Liver (tissue), 9 donors: Measurements from ENCODE around the gene HSPA1B. TPM values are rescaled to one million over a fixed set of nuclear protein-coding genes. Genes with fewer than 3 reads are reported as not detected.

Source experiments
- DNase-seq: peaks from one replicate; pipeline ENCODE4 v3.0.0-alpha.2; 2017; ENCODE audit warnings: low spot score
- H3K27ac ChIP-seq, 2 donors: one replicate each; pipeline ENCODE4 v1.7.0; 2013; ENCODE audit warnings: inconsistent platforms in 2 of 2, low read length in 2 of 2, control low read depth in 1 of 2, low read depth in 1 of 2, mild to moderate bottlenecking in 1 of 2
- H3K27me3 ChIP-seq, 4 donors: one replicate each; pipeline versions ENCODE4 v1.6.1 to v1.7.0; 2013; ENCODE audit warnings: low read length in 3 of 4, inconsistent platforms in 1 of 4, mild to moderate bottlenecking in 1 of 4, moderate library complexity in 1 of 4; ENCODE audit not compliant: control insufficient read depth in 4 of 4, insufficient read depth in 4 of 4
- H3K36me3 ChIP-seq, 4 donors: one replicate each; pipeline versions ENCODE4 v1.6.1 to v1.7.0; 2013; ENCODE audit warnings: low read length in 3 of 4, mild to moderate bottlenecking in 3 of 4, low read depth in 1 of 4, moderate library complexity in 1 of 4; ENCODE audit not compliant: control insufficient read depth in 4 of 4, insufficient read depth in 3 of 4
- H3K4me1 ChIP-seq, 4 donors: one replicate each; pipeline versions ENCODE4 v1.6.1 to v1.7.0; 2013; ENCODE audit warnings: low read length in 3 of 4, mild to moderate bottlenecking in 3 of 4, moderate library complexity in 1 of 4; ENCODE audit not compliant: control insufficient read depth in 4 of 4, insufficient read depth in 4 of 4
- H3K4me3 ChIP-seq, 3 donors: one replicate each; pipeline versions ENCODE4 v1.6.1 to v1.7.0; 2013; ENCODE audit warnings: low read length in 3 of 3, control low read depth in 1 of 3, low read depth in 1 of 3, mild to moderate bottlenecking in 1 of 3
- H3K9ac ChIP-seq, 2 donors: one replicate each; pipeline ENCODE4 v1.7.0; 2013; ENCODE audit warnings: low read length in 2 of 2, mild to moderate bottlenecking in 2 of 2, moderate library complexity in 2 of 2, control low read depth in 1 of 2, low read depth in 1 of 2
- H3K9me3 ChIP-seq, 4 donors: one replicate each; pipeline versions ENCODE4 v1.6.1 to v1.7.0; 2013; ENCODE audit warnings: low read length in 3 of 4; ENCODE audit not compliant: control insufficient read depth in 4 of 4
- ATF3 ChIP-seq: IDR thresholded peaks from 2 replicates; pipeline ENCODE4 v1.6.1; 2016; ENCODE audit warnings: antibody characterized with exemption
- CTCF ChIP-seq: fragments of 150-350 bp; IDR thresholded peaks from 2 replicates; pipeline ENCODE4 v1.5.1; 2017; ENCODE audit warnings: improper control_type of control experiment, low read depth, low read length; ENCODE audit not compliant: missing input control
- EGR1 ChIP-seq, 2 donors: IDR thresholded peaks; 2 replicates each; pipeline ENCODE4 v1.6.1; 2016 to 2018; ENCODE audit warnings: antibody characterized with exemption in 2 of 2, low read depth in 2 of 2
- FOXA1 ChIP-seq: IDR thresholded peaks from 2 replicates; pipeline ENCODE4 v1.6.1; 2016; ENCODE audit warnings: antibody characterized with exemption
- FOXA2 ChIP-seq: IDR thresholded peaks from 2 replicates; pipeline ENCODE4 v1.6.1; 2016; ENCODE audit warnings: antibody characterized with exemption
- GABPA ChIP-seq, 2 donors: IDR thresholded peaks in 1 of 2; conservative IDR thresholded peaks in 1 of 2; 2 replicates each; pipeline ENCODE4 v1.6.1; 2016; ENCODE audit warnings: antibody characterized with exemption in 2 of 2, mild to moderate bottlenecking in 1 of 2, moderate library complexity in 1 of 2
- HNF4A ChIP-seq, 2 donors: conservative IDR thresholded peaks; 2 replicates each; pipeline ENCODE4 v1.6.1; 2016; ENCODE audit warnings: antibody characterized with exemption in 2 of 2, mild to moderate bottlenecking in 2 of 2
- HNF4G ChIP-seq: IDR thresholded peaks from 2 replicates; pipeline ENCODE4 v1.6.1; 2016; ENCODE audit warnings: antibody characterized with exemption
- JUND ChIP-seq, 2 donors: IDR thresholded peaks; 2 replicates each; pipeline ENCODE4 v1.6.1; 2016; ENCODE audit warnings: antibody characterized with exemption in 2 of 2
- MAX ChIP-seq: IDR thresholded peaks from 2 replicates; pipeline ENCODE4 v1.6.1; 2016; ENCODE audit warnings: antibody characterized with exemption
- NR2F2 ChIP-seq: IDR thresholded peaks from 2 replicates; pipeline ENCODE4 v1.6.1; 2016; ENCODE audit warnings: antibody characterized with exemption
- RAD21 ChIP-seq, 2 donors: IDR thresholded peaks; 2 replicates each; pipeline ENCODE4 v1.6.1; 2016; ENCODE audit warnings: antibody characterized with exemption in 2 of 2, mild to moderate bottlenecking in 2 of 2
- REST ChIP-seq: IDR thresholded peaks from 2 replicates; pipeline ENCODE4 v1.6.1; 2016; ENCODE audit warnings: antibody characterized with exemption, mild to moderate bottlenecking
- RXRA ChIP-seq, 2 donors: IDR thresholded peaks; 2 replicates each; pipeline ENCODE4 v1.6.1; 2017 to 2018; ENCODE audit warnings: antibody characterized with exemption in 2 of 2, mild to moderate bottlenecking in 1 of 2
- SP1 ChIP-seq: IDR thresholded peaks from 2 replicates; pipeline ENCODE4 v1.6.1; 2018; ENCODE audit warnings: antibody characterized with exemption, mild to moderate bottlenecking
- TAF1 ChIP-seq: conservative IDR thresholded peaks from 2 replicates; pipeline ENCODE4 v1.6.1; 2016; ENCODE audit warnings: antibody characterized with exemption, mild to moderate bottlenecking
- YY1 ChIP-seq: IDR thresholded peaks from 2 replicates; pipeline ENCODE4 v1.6.1; 2016; ENCODE audit warnings: antibody characterized with exemption, mild to moderate bottlenecking
- ZBTB33 ChIP-seq: IDR thresholded peaks from 2 replicates; pipeline ENCODE4 v1.6.1; 2016; ENCODE audit warnings: antibody characterized with exemption
- whole genome bisulfite sequencing: extraction: QIAGEN DNeasy Blood & Tissue Kit; methylation state at CpG from one replicate; pipeline ENCODE4 v1.1.7; 2013; 5-methylcytosine and 5-hydroxymethylcytosine counted together
- polyA plus RNA-seq, 2 donors: library from polyadenylated mRNA; stranded (reverse) in 1 of 2; unstranded in 1 of 2; fragments of 200-250 nt in 1 of 2; fragments of >200 nt in 1 of 2; fragmentation: Nextera tagmentation in 1 of 2; extraction: Ambion mirVana in 1 of 2; gene quantifications; one replicate each; pipeline versions ENCODE4 v1.2.1 to v1.2.3, GENCODE V29; 2013 to 2015
- total RNA-seq, 2 donors: library from RNA; depleted of rRNA; stranded (reverse); fragments of >200 nt; gene quantifications; one replicate each; pipeline ENCODE4 v1.2.3, GENCODE V29; 2014
- donor health status: healthy.
- donor health status: healthy.
- donor health status: healthy.
- donor health status: healthy.
- donor health status: healthy.

HSPA1B gene
- total and polyA plus RNA-seq, 4 donors: 9.5 to 165 (median 43.9) TPM

- H3K27me3 ChIP-seq: no peaks in the 10 kb centered on the region
- peak; percentile 75 for TF ChIP-seq MAX
- peak in 1 of 2 donors; percentile 24 for TF ChIP-seq EGR1 (IDR thresholded peaks at IDR 0.05; ENCODE audit: low read depth in 2 of 2)
- TF ChIP-seq RAD21 (IDR thresholded peaks at IDR 0.05): peak; percentile 33 to 43
- TF ChIP-seq REST: peak; percentile 95
- peak in 1 of 2 donors; percentile 3 for TF ChIP-seq JUND (IDR thresholded peaks at IDR 0.05)
- no peak for TF ChIP-seq FOXA1
- peak; percentile 55 for TF ChIP-seq NR2F2
- no peak for TF ChIP-seq CTCF
- peak; percentile 70 to 72 for TF ChIP-seq RXRA (IDR thresholded peaks at IDR 0.05)
- peak; percentile 95 for TF ChIP-seq TAF1
- peak; percentile 98 for TF ChIP-seq YY1
- TF ChIP-seq HNF4A (conservative IDR thresholded peaks at IDR 0.05): peak; percentile 4 to 75
- peak; percentile 82 for TF ChIP-seq ZBTB33
- no peak for TF ChIP-seq HNF4G
- TF ChIP-seq GABPA (IDR thresholded peaks at IDR 0.05 in 1 of 2, conservative IDR thresholded peaks at IDR 0.05 in 1 of 2): peak in 1 of 2 donors; percentile 62
- TF ChIP-seq FOXA2: peak; percentile 17
- no peak for TF ChIP-seq ATF3
- TF ChIP-seq SP1: peak; percentile 89
- peak overlapping the region; percentile 75 to 84 for H3K9ac ChIP-seq
- H3K27ac ChIP-seq: peak overlapping the region; percentile 95 to 99
- peaks cover 9 to 25% (median 18%) of the 10 kb centered on the region in 4 donors for H3K36me3 ChIP-seq
- H3K4me1 ChIP-seq: peaks cover 5 to 33% (median 30%) of the 10 kb centered on the region in 4 donors
- no peaks in the 10 kb centered on the region for H3K9me3 ChIP-seq
- peak; percentile 86 for DNase-seq
- peak overlapping the region; percentile 98 to 99 (median 99) for H3K4me3 ChIP-seq
- WGBS: under 1% methylated on average over 59 of the region's 59 CpGs
Observed at GRCh38 chr6:31834367-31835250, 7.1 kb downstream of the HSPA1B start.
